Neural crest cell (in vitro differentiated cells): ENCODE data around the gene RFC3. TPM values are rescaled to one million over a fixed set of nuclear protein-coding genes. Genes with fewer than 3 reads are reported as not detected.
A peak's percentile ranks its signal among the peaks of the same experiment; 100 is the strongest.
"Not testable (repeated sequence)": the region's sequence is repeated elsewhere in the genome, so short reads cannot be mapped to it uniquely, and the experiment has no call there.

Source experiments
- DNase-seq: peaks from one replicate; pipeline ENCODE4 v3.0.0; 2021; ENCODE audit warnings: low read depth, mixed read lengths, low spot score
- H3K27ac Mint-ChIP-seq: one replicate; pipeline ENCODE4 v1.8.0; 2021; ENCODE audit warnings: mild to moderate bottlenecking, mixed read lengths; ENCODE audit not compliant: unreplicated experiment
- H3K27me3 Mint-ChIP-seq: 2 replicates; pipeline ENCODE4 v1.8.0; 2021; ENCODE audit warnings: low read depth, mild to moderate bottlenecking, mixed read lengths
- H3K36me3 Mint-ChIP-seq: 2 replicates; pipeline ENCODE4 v1.8.0; 2021; ENCODE audit warnings: low read depth, mild to moderate bottlenecking, mixed read lengths
- H3K4me1 Mint-ChIP-seq: 2 replicates; pipeline ENCODE4 v1.8.0; 2021; ENCODE audit warnings: mixed read lengths
- H3K4me3 Mint-ChIP-seq: one replicate; pipeline ENCODE4 v1.8.0; 2021; ENCODE audit warnings: mild to moderate bottlenecking, mixed read lengths
- H3K9me3 Mint-ChIP-seq: 2 replicates; pipeline ENCODE4 v1.8.0; 2021; ENCODE audit warnings: mixed read lengths
- total RNA-seq: library from RNA; stranded (reverse); gene quantifications from 2 replicates; pipeline ENCODE4 v1.2.1, GENCODE V29; 2021
- TF ChIP-seq, protein P1 (sequence below): fragments of 200-600 bp; sonication (generic); conservative IDR thresholded peaks from 2 replicates; pipeline ENCODE4 v1.5.0; 2021; ENCODE audit warnings: antibody characterized with exemption, mild to moderate bottlenecking

Gene RFC3
- total RNA-seq, 1 donor from 2014 or later: 53.9 TPM

DNA sequence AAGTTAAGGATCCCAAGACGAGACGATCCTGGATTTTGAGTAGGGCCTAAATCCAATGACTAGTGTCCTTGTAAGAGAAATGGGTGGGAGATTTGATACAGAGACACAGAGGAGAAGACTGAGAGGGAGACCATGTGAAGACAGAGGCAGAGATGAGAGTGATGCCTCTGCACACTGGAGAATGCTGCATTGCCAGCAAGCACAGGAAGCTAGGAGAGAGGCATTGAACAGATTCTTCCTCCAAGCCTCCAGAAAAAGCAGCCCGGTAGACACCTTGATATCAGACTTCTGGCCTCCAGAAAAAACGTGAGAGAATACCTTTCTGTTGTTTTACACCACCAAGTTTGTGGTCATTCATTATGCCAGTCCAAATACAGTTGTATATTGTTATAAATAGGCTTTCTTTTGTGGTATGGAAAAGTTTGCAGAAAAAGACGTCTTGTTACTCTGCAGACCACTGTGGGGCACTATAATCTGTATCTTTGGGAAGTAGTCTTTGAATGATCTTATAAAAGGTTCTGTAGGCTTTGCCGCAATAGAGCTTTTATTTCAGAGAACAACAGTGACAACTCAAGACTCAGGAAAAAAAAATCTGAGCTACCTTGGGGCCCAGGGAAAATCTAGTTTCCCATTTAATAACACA, 17.9 kb upstream of the RFC3 start:
- H3K27ac Mint-ChIP-seq: peak overlapping the region; percentile 5
- no peak for DNase-seq
- H3K9me3 Mint-ChIP-seq: peaks cover 3% of the 10 kb centered on the region
- H3K4me1 Mint-ChIP-seq: peaks cover 11% of the 10 kb centered on the region
- no peaks in the 10 kb centered on the region for H3K36me3 Mint-ChIP-seq
- no peaks in the 10 kb centered on the region for H3K27me3 Mint-ChIP-seq
- TF ChIP-seq, protein P1, sequence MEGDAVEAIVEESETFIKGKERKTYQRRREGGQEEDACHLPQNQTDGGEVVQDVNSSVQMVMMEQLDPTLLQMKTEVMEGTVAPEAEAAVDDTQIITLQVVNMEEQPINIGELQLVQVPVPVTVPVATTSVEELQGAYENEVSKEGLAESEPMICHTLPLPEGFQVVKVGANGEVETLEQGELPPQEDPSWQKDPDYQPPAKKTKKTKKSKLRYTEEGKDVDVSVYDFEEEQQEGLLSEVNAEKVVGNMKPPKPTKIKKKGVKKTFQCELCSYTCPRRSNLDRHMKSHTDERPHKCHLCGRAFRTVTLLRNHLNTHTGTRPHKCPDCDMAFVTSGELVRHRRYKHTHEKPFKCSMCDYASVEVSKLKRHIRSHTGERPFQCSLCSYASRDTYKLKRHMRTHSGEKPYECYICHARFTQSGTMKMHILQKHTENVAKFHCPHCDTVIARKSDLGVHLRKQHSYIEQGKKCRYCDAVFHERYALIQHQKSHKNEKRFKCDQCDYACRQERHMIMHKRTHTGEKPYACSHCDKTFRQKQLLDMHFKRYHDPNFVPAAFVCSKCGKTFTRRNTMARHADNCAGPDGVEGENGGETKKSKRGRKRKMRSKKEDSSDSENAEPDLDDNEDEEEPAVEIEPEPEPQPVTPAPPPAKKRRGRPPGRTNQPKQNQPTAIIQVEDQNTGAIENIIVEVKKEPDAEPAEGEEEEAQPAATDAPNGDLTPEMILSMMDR: peak; percentile 47
- H3K4me3 Mint-ChIP-seq: no peak overlapping the region

DNA sequence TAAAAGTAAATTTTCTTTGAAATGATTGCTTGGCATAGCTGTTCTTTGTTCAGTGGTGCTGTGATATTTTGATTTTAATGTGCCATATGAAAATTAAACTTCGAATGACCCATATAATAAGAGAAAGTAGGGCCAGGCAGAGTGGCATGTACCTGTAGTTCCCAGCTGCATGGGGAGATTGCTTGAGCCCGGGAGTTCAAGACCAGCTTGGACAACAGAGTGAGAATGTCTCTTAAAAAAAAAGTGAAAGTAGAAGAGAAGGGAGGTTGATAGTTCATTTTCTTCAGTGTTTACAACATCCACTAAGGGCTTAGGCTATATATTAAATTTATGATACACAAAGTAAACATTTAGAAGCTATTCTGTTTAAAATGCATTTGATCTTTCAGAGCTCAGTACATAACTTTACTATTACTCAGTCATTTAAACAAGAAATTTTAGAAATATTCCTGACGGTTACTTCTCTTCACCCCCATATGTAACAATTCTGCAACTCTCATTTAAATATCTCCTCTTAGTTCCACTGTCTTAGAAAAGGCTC, 17.2 kb upstream of the RFC3 start:
- Mint-ChIP-seq H3K36me3 (no peaks in the 10 kb centered on the region), H3K4me3 (no peak overlapping the region)

DNA sequence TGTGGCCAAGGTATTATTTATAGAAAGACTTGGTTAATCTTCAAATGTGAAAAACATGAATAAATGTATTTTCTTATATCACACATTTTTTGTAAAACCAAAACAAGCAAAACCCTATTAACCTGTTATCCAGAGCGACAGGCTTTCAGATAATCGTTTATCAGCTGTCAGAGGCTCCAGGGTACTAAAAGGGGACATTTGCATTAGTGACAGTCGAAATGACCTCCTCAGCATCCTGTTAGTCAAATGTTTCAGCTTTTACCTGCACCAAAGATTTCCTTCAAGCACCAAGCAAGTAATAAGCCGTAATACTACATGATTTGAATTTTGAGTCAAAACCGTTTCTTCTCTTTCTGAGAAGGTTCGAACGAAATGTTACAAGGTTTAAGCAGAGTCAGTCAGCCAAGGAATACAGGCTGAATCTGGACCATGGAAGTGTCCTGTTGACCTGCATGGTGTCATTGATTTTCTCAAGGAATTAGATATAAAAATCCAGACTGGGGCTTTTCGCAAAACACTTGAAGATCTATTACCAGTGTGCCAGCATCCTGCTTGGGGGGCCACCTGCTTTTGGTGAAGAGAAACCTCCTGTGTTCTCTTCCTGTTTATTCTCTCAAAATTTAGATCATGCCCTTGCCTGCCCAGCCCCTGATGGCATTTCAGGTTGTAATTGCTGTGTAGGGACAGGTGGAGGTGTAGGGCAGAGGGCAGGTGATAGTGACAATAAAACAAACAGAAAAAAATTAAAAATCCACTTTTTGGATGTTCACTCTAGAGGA, 11.3 kb upstream of the RFC3 start:
- no peaks in the 10 kb centered on the region for H3K36me3 Mint-ChIP-seq
- no peaks in the 10 kb centered on the region for H3K4me1 Mint-ChIP-seq
- no peaks in the 10 kb centered on the region for H3K9me3 Mint-ChIP-seq
- DNase-seq: no peak
- no peak overlapping the region for H3K4me3 Mint-ChIP-seq
- H3K27ac Mint-ChIP-seq: no peak overlapping the region
- H3K27me3 Mint-ChIP-seq: peaks cover 8% of the 10 kb centered on the region
- TF ChIP-seq, protein P1: no peak

More for the DNA sequence above, 17.2 kb upstream of the RFC3 start:
- Mint-ChIP-seq H3K9me3 (peaks cover 3% of the 10 kb centered on the region), H3K27me3 (no peaks in the 10 kb centered on the region), H3K27ac (no peak overlapping the region), H3K4me1 (peaks cover 11% of the 10 kb centered on the region)
- TF ChIP-seq, protein P1: no peak
- DNase-seq: no peak

DNA sequence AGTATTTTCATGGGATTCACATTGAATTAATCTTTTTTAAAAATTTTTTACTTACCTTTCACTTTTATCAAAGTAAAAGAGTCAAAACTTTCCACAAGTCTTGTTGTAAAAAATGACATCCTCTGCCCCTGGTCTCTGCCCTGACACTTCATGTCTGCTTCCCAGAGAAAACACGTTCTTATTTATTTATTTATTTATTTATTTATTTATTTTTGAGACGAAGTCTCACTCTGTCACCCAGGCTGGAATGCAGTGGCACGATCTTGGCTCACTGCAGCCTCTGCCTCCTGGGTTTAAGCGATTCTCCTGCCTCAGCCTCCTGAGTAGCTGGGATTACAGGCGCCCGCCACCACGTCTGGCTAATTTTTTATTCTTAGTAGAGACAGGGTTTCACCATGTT, 5.1 kb upstream of the RFC3 start:
- H3K27ac Mint-ChIP-seq, H3K4me3 Mint-ChIP-seq, H3K4me1 Mint-ChIP-seq, H3K36me3 Mint-ChIP-seq, DNase-seq, H3K9me3 Mint-ChIP-seq: not testable (repeated sequence)
- H3K27me3 Mint-ChIP-seq: peaks cover 18% of the 10 kb centered on the region

DNA sequence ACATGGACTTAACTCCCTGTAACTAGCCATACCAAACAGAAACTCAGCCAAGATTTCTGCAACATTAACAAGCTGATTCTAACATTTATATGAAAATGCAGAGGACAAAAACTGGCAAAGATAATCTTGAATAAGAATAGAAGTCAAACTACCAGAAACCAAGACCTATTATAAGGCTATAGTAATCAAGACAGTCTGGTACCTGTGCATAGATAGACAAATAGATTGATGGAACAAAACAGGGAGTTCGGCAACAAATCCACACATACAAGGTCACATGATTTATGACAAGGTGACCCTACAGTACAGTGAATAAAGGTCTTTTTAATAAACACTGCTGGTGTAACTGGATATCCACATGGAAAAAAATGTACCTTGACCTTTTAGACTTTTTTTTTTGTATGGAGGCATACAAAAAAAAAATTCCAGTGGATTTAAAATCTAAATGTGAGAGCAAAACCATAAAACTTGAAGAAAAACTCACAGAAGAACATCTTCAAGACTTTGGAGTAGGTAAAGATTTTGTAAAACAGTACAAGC, 2.9 kb upstream of the RFC3 start:
- Mint-ChIP-seq H3K9me3 (no peaks in the 10 kb centered on the region), H3K27me3 (peaks cover 15% of the 10 kb centered on the region), H3K4me1 (peaks cover 23% of the 10 kb centered on the region), H3K36me3 (no peaks in the 10 kb centered on the region), H3K27ac (no peak overlapping the region), H3K4me3 (peak overlapping the region; percentile 41)
- DNase-seq: no peak
- TF ChIP-seq, protein P1: no peak

DNA sequence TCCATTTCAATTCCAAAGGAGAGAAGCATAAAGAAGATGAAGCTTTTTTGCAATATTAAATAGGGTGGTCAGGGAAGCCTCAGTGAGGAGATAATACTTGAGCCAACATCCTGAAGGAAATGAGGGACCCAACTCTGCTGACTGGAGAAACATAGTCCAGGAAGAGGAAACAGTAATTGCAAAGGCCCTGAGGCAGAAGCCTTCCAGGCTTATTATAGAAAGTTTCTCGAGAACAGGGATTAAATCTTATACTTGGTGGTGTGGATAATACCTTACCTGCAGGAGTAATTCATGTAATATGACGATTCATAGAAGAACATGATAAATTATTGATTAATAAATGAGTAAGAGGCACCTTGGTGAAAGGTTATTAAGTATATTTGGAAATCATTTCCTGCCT, 1.0 kb upstream of the RFC3 start:
- peak overlapping the region; percentile 81 for H3K4me3 Mint-ChIP-seq

More for the DNA sequence above, 1.0 kb upstream of the RFC3 start:
- TF ChIP-seq, protein P1: no peak
- DNase-seq: no peak
- Mint-ChIP-seq H3K36me3 (no peaks in the 10 kb centered on the region), H3K9me3 (no peaks in the 10 kb centered on the region), H3K27ac (no peak overlapping the region), H3K4me1 (peaks cover 28% of the 10 kb centered on the region), H3K27me3 (peaks cover 15% of the 10 kb centered on the region)
